HAP-1 (cell line): Measurements from ENCODE around the gene VAV2.
A peak's percentile ranks its signal among the peaks of the same experiment; 100 is the strongest.

Experiments used
- DNase-seq, 2 experiments: peaks; one replicate each; pipeline ENCODE4 v3.0.0-alpha.2; 2016 to 2020; ENCODE audit warnings: low spot score in 2 of 2
- H3K27me3 ChIP-seq: fragments of 250-450 bp; sonication (Bioruptor Pico); 2 replicates; pipeline ENCODE4 v1.5.1; 2020; ENCODE audit warnings: low read depth, mild to moderate bottlenecking, moderate library complexity
- H3K36me3 ChIP-seq: fragments of 250-450 bp; sonication (Bioruptor Pico); replicated peaks from 2 replicates; pipeline ENCODE4 v1.5.1; 2020; ENCODE audit warnings: mild to moderate bottlenecking
- H3K4me1 ChIP-seq: fragments of 250-450 bp; sonication (Bioruptor Pico); 2 replicates; pipeline ENCODE4 v1.5.1; 2020; ENCODE audit warnings: mild to moderate bottlenecking
- H3K4me3 ChIP-seq: fragments of 250-450 bp; sonication (Bioruptor Pico); 2 replicates; pipeline ENCODE4 v1.5.1; 2020; ENCODE audit warnings: mild to moderate bottlenecking, moderate library complexity
- H3K9me3 ChIP-seq: fragments of 250-450 bp; sonication (Bioruptor Pico); 2 replicates; pipeline ENCODE4 v1.5.1; 2020; ENCODE audit warnings: mild to moderate bottlenecking, moderate library complexity
- in situ Hi-C: fragments of 300-500 bp; cut with MboI; formaldehyde crosslinking; loops from 3 replicates; pipeline ENCODE4 v1.14.3; 2020; ENCODE audit warnings: low sequenced_read_pairs, inconsistent platforms, mixed read lengths

VAV2 gene

DNA sequence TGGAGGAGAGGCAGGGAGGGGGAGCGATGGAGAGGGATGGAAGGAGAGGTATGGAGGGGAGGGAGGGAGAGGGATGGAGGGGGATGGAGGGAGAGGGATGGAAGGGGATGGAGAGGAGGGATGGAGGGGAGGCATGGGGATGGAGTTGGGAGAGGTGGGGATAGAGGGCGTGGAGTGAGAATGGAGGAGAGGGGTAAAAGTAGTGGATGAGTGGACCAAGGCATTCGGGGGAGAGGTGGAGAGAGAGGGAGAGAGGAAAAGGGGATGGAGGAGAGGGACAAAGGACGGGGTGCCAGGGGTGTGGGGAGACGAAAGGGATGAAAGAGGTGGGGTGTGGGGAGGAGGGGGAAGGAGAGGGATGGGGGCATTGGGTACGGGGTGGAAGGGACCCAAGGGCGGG lies 100.4 kb downstream of the VAV2 start:
- H3K9me3 ChIP-seq = no peaks in the 10 kb centered on the region
- no peaks in the 10 kb centered on the region for H3K27me3 ChIP-seq
- no peak for DNase-seq
- in situ Hi-C loops = no loop called here
- H3K4me3 ChIP-seq = no peak overlapping the region
- no peaks in the 10 kb centered on the region for H3K36me3 ChIP-seq
- H3K4me1 ChIP-seq = peaks cover 11% of the 10 kb centered on the region

DNA sequence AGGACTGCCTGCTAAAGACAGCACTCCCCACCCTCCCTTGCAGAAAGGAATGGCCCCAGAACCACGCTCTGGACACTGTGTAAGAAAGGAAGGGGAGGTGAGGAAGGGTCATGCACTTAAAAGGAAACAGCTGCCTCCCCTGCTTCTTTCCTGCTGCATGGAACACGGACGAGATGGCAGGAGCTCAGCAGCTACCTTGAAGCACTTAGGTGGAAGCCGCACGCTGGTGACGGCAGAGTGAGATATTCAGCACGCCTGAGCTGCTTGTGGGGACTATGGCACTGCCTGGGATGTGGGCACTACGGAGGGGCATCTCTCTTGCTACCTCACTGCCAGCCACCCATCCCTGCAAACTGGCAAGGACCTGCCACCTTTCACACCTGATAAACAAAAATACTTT lies 101.5 kb downstream of the VAV2 start:
- Histone ChIP-seq H3K27me3 (no peaks in the 10 kb centered on the region), H3K36me3 (no peaks in the 10 kb centered on the region), H3K4me3 (no peak overlapping the region), H3K4me1 (peaks cover 11% of the 10 kb centered on the region), H3K9me3 (no peaks in the 10 kb centered on the region)
- in situ Hi-C loops = no loop called here
- DNase-seq = no peak

DNA sequence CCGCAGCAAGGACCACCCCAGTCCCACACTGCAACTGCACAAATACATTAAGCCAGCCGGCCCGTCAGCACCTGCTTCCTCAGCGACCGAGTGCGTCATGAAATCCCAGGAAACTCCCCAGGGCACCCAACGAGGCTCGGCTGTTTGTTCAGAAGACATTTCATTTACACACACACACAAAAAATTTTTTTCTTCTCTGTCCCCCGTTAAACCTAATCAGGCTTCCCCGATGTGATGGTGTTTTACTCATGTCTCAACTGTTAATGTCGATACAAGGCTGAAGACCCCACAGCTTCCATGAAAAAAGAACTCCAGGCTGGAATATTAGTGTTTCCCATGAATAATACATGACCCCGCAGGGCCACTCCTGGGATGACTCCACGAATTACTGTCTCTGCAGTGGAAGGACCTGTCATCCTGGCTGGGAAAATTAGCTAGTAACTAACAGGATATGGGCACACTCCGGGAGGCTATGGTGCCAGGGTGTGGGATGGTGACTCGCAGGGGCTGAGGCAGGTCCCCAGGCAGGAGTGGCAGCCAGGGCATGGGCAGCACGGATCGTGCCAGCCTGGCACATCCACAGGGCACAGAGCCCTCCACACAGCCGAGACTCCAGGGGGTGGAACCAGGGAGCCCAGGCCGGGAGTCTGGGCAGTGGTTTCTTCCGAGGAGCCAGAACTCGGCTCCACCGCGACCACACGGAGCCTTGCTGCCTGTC lies 102.4 kb downstream of the VAV2 start:
- no peak for DNase-seq
- Histone ChIP-seq H3K9me3 (no peaks in the 10 kb centered on the region), H3K27me3 (no peaks in the 10 kb centered on the region), H3K36me3 (no peaks in the 10 kb centered on the region), H3K4me3 (no peak overlapping the region), H3K4me1 (peaks cover 11% of the 10 kb centered on the region)
- in situ Hi-C loops = no loop called here

DNA sequence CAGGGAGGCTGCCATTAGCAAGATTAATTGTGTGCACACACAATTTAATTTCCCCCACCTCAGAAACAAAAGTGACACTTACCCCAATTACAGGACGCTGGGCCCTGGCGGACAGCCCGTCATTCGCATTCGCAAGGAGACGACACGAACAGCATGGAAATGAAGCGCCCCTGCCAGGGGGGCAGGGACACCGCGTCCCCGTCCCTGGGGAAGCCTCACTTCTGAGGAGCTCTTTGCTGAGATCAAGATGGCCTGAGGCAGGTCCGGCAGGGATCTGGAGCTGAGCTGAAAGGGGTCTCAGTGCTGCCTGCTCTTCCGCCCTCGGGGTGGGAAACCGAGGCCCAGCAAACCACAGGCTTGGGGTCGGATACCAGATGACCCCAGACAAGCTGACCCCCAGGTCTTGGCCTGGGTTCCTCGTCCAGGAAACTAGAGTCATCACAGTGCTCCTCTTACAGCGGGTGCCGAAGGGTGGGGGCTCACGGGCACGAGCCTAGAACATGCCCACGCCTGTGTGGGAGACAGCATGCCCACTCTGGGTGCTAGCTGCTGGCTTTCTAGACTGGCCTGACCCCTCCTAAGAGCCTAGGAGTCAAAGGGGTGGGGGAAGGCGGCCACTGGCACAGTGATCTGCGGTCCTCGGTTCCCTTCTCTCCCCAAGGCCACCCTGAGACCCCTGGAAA lies 103.2 kb downstream of the VAV2 start:
- Histone ChIP-seq H3K9me3 (no peaks in the 10 kb centered on the region), H3K4me3 (no peak overlapping the region), H3K36me3 (no peaks in the 10 kb centered on the region), H3K4me1 (peaks cover 11% of the 10 kb centered on the region), H3K27me3 (no peaks in the 10 kb centered on the region)
- DNase-seq = peak in 1 of 2 experiments; percentile 26
- in situ Hi-C loops = no loop called here

DNA sequence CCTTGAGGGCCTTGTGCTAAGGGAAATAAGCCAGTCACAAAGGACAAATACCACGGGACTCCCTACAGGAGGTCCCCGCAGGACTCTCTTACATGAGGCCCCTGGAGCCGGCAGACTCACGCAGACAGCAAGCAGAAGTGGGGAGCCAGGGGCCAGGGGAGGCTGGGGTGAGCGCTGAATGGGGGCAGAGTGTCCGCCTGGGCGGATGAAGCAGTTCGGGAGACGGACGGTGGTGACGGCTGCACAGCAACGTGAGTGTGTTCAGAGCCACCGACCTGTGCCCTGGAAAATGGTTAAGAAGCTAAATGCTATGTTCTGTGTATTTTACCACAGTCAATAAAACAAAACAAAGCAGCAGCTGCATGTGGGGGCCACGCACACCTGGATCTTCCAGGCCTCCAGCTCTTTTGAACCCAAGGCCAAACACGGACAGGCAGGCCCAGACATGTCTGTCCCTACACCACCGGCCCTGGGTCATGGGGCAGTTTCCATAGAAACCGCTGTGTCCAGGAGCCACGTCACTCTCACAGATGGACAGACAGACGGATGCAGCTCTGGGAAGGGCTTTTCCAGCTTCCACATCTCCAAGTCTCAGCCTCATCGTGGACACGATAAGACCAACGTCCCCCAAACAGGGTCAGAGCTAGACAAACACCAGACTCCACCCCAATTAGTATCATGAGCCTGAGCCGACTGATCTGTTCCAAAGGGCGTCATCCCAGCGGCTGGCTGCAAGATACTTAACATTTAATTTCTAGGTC lies 103.9 kb downstream of the VAV2 start:
- Histone ChIP-seq H3K27me3 (no peaks in the 10 kb centered on the region), H3K9me3 (no peaks in the 10 kb centered on the region), H3K4me1 (peaks cover 11% of the 10 kb centered on the region), H3K36me3 (no peaks in the 10 kb centered on the region), H3K4me3 (no peak overlapping the region)
- DNase-seq = peak in 1 of 2 experiments; percentile 62
- in situ Hi-C loops = no loop called here

DNA sequence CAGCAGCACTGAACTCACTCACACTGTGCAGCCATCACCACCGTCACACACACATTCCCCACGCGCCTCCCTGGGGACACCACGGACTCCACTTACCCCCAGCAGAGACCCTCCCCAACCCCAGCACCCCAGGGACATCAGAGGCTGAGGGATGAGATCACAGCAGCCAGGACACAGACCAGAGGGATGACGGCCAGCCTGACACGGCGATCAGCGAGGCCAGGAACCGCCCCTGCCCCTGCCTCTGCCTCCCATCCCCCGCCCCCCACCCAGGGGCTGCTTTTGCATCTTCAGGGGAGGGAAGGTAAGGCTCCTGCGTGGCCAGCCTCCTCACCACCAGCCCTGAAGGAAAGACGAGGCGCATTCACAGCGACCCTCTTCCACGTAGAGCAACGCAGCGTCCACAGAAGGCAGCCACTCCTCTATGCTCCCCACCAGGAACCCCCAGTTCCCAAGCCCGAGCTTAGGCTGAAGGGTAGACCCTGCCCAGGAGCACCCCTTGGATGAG lies 104.5 kb downstream of the VAV2 start:
- Histone ChIP-seq H3K4me1 (peaks cover 11% of the 10 kb centered on the region), H3K36me3 (no peaks in the 10 kb centered on the region)

DNA sequence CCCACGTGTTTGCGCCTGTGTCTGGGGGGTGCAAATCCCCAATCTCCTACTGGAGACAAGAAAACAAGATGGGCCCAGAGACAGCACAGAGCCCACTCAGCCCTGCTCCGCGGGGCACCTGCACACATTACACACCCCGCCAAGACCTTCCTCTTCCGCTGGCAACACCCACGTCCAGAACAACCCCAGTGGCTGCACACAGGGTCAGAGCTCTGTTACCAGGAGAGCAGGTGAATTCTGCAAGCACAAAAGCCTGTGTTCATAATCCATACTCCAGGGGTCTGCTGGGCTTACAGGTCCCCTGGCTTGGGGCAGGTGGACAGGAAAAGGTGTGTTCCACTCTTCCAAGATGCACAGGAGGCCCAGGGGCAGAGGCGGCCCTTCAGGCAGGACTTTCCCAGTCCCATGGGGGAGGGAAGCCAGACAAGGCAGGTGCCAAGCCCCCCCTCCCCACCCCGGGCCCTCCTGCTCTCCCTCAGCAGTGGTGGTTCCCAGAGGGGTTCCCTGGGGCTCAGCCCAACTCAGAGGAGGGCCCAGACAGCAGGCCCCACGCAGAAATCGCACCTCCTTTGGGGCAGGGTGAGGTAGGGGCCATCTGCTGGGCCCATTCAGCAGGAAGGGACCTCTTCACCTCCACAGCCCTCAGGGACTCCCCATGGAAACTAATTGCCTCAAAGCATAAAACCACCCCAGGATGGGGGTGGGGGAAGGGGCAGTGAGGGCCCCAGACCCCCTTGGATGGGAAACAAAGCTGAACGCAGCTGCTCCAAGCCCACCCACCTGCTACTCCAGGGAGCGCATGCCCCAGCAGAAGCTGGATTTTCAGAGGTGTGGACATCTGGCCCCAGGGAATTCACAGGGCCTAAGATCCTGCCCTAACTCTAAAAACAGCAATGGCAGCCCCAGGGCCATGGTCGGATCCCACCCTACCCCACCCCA lies 105.3 kb downstream of the VAV2 start:
- no peaks in the 10 kb centered on the region for H3K9me3 ChIP-seq
- no peaks in the 10 kb centered on the region for H3K27me3 ChIP-seq
- no peaks in the 10 kb centered on the region for H3K36me3 ChIP-seq
- no peak overlapping the region for H3K4me3 ChIP-seq
- peaks cover 11% of the 10 kb centered on the region for H3K4me1 ChIP-seq
- in situ Hi-C loops = no loop called here
- no peak for DNase-seq

More for the DNA sequence above, 104.5 kb downstream of the VAV2 start:
- H3K9me3 ChIP-seq = no peaks in the 10 kb centered on the region
- no peaks in the 10 kb centered on the region for H3K27me3 ChIP-seq
- H3K4me3 ChIP-seq = no peak overlapping the region
- no peak for DNase-seq
- in situ Hi-C loops = no loop called here

DNA sequence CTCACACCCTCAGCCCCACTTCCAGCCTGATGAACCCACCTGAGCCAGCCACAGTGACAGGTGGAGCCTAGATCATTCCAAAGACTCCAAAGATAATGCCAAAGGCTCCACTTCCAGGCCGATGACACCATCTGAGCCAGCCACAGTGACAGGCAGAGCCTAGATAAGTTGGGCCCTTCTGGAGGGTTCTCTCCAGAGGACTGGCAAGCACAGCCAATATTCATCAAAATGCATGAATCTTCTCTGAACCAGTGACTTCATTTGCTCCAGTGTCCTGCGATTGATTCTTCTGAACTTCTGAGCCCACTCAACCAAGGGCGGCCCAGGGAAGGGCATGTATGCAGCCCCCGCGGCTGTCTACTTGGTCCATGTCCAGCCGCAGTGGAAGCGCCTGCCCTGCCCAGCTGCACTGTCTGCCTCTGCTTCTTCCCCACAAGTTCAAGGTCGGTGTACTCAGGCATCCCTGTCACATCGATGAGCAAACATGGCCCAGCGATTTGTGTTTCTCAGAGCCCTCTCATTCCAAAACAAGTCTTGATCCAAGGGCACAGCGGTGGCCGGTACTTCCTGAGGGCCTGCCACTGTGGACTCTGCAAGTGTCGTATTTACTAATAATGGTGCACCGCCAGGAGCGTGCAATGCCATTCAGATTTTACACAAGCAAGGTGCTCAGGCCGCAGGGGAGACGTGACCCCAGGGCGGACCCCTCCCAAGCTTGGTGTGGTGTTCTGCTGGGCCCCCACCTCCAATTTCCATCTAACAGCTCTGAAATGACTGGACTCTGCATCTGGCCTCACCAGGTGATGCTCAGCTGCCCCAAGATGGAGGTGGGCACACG lies 107.0 kb downstream of the VAV2 start:
- H3K36me3 ChIP-seq = no peaks in the 10 kb centered on the region
- no peak for DNase-seq
- peaks cover 11% of the 10 kb centered on the region for H3K4me1 ChIP-seq
- H3K4me3 ChIP-seq = no peak overlapping the region
- in situ Hi-C loops = no loop called here
- no peaks in the 10 kb centered on the region for H3K27me3 ChIP-seq
- H3K9me3 ChIP-seq = no peaks in the 10 kb centered on the region

DNA sequence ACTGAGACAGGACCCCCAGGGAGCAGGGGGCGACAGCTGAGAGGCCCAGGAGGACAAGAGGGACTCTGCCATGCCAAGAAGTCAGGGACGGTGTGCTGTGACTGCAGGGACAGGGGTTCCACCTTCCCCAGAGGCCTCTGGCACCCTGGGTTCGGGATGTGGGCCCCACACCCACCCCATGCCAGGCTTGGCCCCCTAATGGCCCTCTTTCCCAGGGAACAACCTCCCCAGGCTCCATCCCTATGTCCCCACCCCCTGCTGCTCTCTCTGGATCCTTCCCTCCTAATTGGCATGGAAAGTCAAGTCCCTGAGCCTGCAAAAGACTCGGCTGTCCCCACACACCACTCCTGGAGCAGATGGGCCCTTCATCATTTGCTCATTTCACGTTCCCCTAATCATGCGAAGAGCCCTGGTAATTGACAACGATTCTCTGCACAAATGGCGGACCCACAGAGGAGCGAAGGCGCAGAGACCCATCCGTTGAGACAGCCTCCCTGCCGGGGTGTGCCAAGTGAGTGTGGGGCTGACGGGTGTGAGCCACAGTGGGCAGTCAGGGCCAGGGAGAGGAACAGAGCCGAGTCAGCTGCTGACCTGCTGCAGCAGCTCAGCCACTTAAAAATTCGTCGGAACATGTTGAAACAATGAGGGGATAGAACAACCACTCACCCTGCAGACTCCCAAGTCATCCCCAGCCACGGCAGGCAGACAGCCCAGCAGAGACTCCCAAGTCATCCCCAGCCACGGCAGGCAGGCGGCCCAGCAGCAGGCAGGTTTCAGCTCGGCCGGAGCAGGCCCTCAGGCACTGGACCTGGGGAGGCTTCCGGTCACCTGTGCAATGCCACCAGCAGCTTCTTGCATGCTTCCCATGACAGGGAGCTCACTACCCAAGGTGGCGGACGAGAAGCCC lies 109.0 kb downstream of the VAV2 start:
- Histone ChIP-seq H3K27me3 (no peaks in the 10 kb centered on the region), H3K4me3 (no peak overlapping the region), H3K36me3 (no peaks in the 10 kb centered on the region), H3K9me3 (no peaks in the 10 kb centered on the region), H3K4me1 (peaks cover under 1% of the 10 kb centered on the region; the same call in 1 of the 2 replicates)
- in situ Hi-C loops = no loop called here
- DNase-seq = no peak

DNA sequence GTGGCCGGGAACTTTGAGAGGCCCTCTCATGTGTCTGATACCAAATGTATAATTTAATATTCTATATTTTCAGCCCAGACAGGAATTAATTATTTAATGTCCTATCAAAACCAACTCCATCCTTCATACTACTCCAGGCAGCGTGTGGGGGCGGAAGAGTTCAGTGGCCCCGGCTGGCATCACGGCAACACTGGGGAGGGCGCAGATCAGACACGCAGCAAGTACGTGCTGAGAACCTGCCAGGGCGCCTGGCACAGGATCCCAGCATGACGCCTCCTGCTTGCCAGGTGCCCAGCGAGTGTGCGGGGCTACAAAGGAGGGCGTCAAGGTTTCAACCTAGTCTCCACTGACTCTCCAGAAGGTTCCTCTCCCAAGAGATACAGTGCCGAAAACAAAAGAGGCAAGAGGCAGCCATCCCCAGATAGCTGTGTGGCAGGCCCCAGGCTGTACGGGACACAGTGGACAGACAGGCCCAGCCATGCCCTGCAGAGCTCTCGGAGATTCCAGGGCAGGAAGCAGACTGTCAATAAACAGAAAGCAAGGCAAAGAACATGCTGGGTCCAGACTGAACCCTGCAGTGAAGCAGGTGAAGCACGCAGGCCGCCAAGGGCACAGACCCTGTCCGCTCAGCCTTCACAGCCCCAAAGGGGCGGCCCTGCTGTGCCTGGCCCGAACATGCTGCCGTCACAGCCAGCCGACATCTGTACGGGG lies 110.3 kb downstream of the VAV2 start:
- Histone ChIP-seq H3K27me3 (no peaks in the 10 kb centered on the region), H3K4me1 (no peaks in the 10 kb centered on the region), H3K4me3 (no peak overlapping the region), H3K36me3 (no peaks in the 10 kb centered on the region), H3K9me3 (no peaks in the 10 kb centered on the region)
- in situ Hi-C loops = no loop called here
- no peak for DNase-seq

DNA sequence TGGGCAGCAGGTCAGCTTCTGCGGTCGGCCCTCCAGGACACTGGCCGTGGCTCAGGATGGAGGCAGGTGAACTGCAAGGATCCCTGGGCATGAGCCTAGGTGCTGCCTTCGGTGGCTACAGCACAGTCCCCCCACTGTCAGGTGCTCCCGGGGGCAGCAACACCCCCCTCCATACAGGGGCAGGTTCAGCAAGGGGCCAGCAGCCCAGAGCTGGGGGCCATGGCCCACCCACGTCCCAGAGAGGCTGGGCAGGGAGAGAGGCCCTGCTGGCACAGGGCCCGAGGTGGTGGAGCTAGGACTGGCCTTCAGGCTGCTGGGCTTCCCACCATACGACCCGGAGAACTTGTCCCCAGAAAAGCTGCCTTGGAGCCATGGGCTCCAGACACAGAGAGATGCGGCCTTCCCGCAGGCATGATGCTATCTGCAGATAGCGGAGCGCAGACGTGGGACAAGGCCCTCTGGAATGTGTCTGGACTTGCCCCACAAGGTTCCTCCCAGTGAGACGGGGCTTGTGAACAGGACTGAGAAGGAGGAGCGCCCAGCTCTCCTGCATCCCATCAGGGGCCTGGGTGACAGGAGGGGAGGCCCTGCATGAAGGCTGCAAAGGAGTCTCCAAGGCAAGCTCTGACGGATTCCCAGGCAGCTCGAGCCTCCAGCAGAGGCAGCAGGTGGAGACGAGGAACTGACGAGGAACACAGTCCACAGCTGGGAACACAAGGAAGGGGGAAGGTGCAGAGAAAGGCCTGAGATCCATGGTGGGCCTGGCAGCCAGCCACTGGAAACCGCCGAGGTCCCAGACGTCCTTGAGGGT lies 111.1 kb downstream of the VAV2 start:
- no peaks in the 10 kb centered on the region for H3K9me3 ChIP-seq
- H3K4me3 ChIP-seq = no peak overlapping the region
- in situ Hi-C loops = no loop called here
- no peaks in the 10 kb centered on the region for H3K27me3 ChIP-seq
- no peaks in the 10 kb centered on the region for H3K36me3 ChIP-seq
- H3K4me1 ChIP-seq = no peaks in the 10 kb centered on the region
- DNase-seq = peak in 1 of 2 experiments; percentile 27
